Effector CD4-positive, alpha-beta T cell (primary cell): Measurements from ENCODE around the gene BMPER.

Source experiments
- DNase-seq: peaks from one replicate; pipeline ENCODE4 v3.0.0-alpha.2; 2020

BMPER gene

GRCh38 chr7:33973231-33974015 is 68.1 kb downstream of the BMPER start:
- DNase-seq: no peak

GRCh38 chr7:33979300-33979806 is 74.0 kb downstream of the BMPER start:
- DNase-seq: no peak

- no peak for DNase-seq
Measured at GRCh38 chr7:33979807-33980355, 74.5 kb downstream of the BMPER start.

GRCh38 chr7:33981226-33981625 is 75.9 kb downstream of the BMPER start:
- no peak for DNase-seq

- DNase-seq: no peak
Measured at GRCh38 chr7:33981671-33982424, 76.5 kb downstream of the BMPER start.

- DNase-seq: no peak
Measured at GRCh38 chr7:33982425-33982786, 77.1 kb downstream of the BMPER start.

GRCh38 chr7:33986451-33986850 is 81.1 kb downstream of the BMPER start:
- DNase-seq: no peak

- DNase-seq: no peak
Measured at GRCh38 chr7:33986951-33987947, 81.9 kb downstream of the BMPER start.

- no peak for DNase-seq
Measured at GRCh38 chr7:33996899-33997298, 91.6 kb downstream of the BMPER start.

- no peak for DNase-seq
Measured at GRCh38 chr7:33998476-33998875, 93.1 kb downstream of the BMPER start.

GRCh38 chr7:34011017-34011695 is 105.8 kb downstream of the BMPER start:
- no peak for DNase-seq

GRCh38 chr7:34011696-34012095 is 106.4 kb downstream of the BMPER start:
- DNase-seq: no peak

- no peak for DNase-seq
Measured at GRCh38 chr7:34013421-34013820, 108.1 kb downstream of the BMPER start.

GRCh38 chr7:34015651-34016050 is 110.3 kb downstream of the BMPER start:
- no peak for DNase-seq

GRCh38 chr7:34016876-34017275 is 111.5 kb downstream of the BMPER start:
- no peak for DNase-seq

- DNase-seq: no peak
Measured at GRCh38 chr7:34019301-34019790, 114.0 kb downstream of the BMPER start.

- no peak for DNase-seq
Measured at GRCh38 chr7:34022626-34023025, 117.3 kb downstream of the BMPER start.

- DNase-seq: no peak
Measured at GRCh38 chr7:34025600-34025999, 120.3 kb downstream of the BMPER start.

GRCh38 chr7:34026481-34027190 is 121.3 kb downstream of the BMPER start:
- DNase-seq: no peak

GRCh38 chr7:34031156-34031555 is 125.8 kb downstream of the BMPER start:
- no peak for DNase-seq

- DNase-seq: no peak
Measured at GRCh38 chr7:34034728-34035127, 129.4 kb downstream of the BMPER start.
